Ureter (tissue), 1 donor: ENCODE results near the gene TLE1. TPM values are rescaled to one million over a fixed set of nuclear protein-coding genes. Genes with fewer than 3 reads are reported as not detected.
A peak's percentile ranks its signal among the peaks of the same experiment; 100 is the strongest.

Experiments
- DNase-seq: peaks from one replicate; pipeline ENCODE4 v3.0.0-alpha.2; 2020; ENCODE audit warnings: low spot score
- total RNA-seq: library from RNA; stranded (reverse); gene quantifications from one replicate; pipeline ENCODE4 v1.2.4, GENCODE V29; 2023
- donor health status: DM: yes; HTN: yes; CAD: no.

TLE1 gene
- total RNA-seq, 1 donor from 2014 or later: 74.0 TPM

DNA sequence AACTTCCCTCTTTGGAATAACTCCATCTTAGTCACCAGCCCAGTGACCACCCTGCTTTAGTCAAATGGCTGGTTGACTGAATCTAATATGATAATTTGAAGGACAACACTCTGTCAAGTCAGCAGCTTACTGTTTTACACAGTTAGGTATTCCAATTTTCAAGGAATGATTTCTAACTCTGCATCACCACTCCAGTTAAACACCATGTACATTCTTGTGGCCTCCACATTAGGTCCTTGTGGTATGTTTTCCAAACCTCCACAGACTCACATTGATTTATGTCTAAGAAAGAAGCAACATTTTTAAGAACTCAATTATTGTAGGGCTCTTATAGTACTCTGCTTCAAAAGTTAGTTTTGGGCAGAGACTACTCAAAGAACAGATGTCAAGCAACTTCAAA, 110.7 kb downstream of the TLE1 start:
- DNase-seq: no peak

DNA sequence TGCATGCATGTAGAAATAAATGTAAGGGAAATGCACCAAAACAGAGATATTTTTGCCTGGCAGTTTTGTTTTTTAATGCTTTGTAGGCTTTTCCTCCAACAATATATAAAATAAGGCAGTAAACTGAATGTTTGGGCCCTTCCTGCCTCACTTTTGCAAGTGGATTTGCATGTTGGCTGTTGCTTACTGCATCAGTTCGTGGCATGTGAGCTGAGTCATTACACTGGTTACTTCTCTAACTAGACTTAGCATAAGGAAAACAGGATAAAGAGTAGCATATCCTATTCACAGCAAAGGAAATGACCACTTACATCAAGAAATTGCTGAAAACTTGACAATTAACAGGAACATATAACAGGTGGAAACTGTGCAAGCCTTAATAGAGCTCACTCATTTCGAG, 113.4 kb downstream of the TLE1 start:
- no peak for DNase-seq

DNA sequence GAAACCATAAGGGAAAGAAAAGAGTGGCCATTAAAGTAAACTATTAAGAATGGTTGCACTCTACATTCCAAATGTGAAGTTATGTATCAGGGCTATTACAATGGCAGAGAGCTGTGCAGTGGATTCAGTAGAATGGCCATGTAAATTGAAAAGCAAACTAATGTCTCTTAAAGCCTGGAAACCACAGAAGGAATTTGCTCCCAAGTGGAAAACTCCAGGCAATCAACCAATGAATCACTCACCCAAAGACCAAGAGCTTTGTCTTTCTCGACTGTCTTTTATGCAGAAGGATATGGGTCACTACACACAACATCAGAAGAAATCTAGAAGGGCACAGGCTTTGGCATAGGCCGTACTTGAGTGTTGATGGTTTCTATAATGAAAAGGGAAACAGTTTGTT, 114.9 kb downstream of the TLE1 start:
- no peak for DNase-seq

DNA sequence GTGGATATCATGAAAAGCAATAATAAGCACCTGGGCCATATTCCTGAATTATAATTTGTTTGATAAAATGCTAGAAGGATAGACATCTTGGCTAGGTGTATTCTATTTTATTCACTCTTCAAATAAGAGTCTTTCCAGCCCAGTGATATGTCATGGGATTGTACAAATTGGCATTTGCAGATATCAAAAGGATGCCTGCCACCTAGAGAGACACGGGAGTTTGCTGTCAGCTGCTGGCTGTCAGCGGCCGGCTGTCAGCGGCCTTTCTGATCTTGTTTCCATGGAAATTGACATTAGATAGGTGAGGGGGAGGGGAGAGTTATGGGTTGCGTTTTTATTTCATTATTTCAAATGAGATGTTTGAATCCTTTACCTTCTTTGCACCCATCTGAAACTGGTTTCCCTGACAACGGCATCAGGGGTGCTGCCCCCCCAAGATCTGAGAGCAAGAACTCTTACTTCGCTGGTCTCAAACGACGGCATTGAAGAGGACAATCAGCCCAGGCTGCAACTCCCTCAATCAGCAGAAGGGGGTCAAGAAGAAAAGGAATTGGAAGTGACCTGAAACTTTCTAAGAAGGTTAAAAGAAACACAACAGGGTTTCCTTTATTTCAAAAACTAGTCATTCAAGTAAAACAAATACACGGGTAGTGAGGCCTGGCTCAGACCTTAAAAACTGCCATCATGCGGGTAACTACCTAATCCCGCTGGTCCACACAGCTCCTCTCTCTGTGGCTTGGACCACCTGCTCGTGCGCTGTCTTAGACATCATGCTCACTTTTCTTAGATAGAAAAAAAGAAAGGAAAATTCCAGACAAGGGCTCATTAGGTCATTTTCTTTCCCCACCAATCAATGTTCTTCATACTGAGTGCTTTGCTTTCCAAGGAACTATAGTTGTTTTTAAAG, 115.7 kb downstream of the TLE1 start:
- no peak for DNase-seq

DNA sequence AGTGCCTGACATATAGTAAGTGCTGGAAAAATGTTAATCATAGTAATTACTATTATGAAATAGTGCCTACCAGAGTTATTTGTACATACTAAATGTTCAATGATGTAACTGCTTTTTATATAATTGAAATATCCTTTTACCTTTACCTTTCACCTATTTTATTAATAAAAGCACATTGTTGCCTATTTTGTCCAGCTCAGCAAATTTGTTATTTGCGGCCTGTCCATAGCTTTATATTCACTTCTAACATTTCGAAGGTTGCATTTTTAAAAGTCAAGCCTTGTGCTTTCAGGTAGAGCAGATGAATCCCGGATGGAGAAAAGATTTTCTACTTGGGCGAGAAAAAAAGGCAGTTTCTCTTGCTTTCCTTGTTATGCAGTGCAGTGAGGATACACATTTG, 119.3 kb downstream of the TLE1 start:
- no peak for DNase-seq

DNA sequence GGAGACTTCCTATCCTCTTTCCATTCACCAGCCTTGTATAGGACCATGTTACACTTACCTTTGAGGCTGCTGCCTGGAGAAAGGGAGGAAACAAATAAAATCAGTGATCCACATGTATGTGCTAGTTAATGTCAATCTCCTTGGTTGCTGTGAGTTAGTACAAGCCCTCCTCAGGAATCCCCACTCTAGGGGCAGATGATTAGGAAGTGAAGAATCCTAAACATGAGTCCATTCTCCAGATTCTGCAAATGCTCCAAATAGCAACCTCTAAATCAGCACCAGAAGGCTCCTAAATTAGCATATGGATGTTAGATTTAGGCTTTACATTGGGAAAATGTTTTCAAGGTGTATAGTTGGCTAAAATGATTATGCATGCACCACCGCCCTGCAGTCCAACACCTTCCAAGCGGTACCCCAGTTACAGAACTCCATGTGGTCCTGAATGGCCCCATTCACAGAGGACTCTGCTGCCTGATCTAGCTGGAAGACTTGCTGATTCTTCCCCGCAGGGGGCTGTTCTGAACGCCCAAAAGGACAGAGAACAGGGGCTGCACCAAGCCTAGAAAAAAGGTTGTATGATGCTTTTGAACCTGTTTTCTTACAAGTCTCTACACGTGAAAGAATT, 123.2 kb downstream of the TLE1 start:
- no peak for DNase-seq

DNA sequence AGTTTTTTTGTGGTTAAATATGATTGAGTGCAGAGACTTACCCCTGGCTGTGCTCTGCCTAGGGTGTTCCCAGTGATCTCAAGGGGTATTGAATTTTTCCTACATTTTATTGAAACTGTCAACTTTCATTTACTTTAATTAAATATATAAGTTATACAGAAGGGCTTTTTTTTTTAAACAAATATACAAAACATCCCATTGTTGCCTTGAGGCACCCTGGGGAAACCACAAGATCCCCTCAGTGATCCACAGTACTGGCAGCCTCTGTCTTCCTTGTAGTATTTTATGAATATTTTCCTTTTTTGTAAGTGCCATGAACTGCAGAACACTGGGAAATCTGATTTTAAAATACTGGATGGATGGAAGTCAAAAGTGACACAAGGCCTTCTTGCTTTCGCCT, 123.7 kb downstream of the TLE1 start:
- DNase-seq: no peak

DNA sequence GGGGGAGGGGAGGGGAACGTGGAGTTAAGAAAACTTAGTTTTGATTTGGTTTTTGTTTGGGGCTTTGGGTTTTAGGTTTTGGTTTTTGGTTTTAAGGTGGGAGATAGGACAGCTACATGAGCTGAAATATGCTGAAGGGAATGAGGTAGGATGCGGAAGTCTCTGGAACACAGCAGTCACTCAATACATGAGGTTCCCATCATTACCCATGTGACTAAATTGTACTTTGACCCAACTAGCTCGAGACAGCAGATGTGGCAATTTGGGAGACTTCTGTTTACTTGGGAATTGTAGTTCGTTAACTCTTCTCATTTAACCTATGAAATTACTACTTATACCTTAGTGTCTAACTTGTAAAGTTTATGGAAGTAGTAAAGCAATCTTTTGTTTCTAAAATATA, 124.2 kb downstream of the TLE1 start:
- DNase-seq: no peak

DNA sequence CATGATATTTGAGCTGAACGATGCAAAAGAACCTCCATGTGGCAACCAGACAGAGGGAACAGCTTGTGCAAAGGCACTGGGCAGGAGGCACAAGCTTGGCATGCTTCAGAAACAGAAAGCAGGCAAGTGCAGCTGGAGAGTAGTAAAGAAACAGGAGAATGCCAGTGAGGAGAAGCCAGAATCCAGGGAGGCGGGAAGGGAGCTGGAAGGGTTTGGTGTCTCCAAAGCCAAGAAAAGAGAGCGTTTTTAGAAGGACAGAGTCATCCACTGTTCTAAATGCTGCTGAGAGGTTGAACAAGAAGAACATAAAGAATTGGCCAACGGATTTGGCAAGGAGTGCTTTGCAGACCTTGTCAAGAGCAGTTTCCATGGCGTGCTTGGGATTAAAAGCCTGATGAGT, 124.7 kb downstream of the TLE1 start:
- DNase-seq: no peak

DNA sequence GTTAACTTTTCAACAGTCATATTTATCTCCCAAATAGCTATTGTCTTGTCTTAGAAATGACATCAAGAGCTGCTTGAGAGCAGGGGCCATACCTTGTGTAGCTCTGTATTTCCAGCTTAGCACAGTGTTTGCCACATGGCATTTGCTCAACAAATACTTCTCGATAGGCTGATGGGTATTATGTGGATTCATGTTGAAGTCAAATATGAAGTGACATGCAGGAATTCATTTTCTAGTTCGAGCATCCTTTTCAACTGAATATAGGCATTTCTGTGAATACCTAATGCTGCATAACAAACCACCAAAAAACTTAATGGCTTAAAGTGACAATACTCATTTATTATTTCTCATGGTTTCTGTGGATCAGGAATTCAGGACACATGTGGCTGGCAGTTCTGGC, 125.6 kb downstream of the TLE1 start:
- no peak for DNase-seq

DNA sequence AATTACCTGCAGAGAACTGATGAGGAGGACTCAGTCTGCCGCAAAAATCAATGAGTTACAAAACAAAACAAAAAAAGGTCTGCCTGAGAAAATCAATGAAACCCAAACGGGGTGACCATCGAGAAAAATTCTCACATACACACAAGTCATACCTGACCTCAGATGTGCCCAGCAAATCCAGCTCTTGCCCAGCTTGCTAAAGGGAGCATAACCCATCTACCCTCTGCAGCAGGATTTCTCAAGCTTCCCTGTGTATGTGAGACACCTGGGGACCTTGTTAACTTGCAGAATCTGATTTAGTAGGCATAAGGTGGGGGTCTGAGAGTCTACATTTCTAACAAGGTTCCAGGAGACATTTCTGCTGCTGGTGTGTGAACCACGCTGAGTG, 126.3 kb downstream of the TLE1 start:
- DNase-seq: no peak

DNA sequence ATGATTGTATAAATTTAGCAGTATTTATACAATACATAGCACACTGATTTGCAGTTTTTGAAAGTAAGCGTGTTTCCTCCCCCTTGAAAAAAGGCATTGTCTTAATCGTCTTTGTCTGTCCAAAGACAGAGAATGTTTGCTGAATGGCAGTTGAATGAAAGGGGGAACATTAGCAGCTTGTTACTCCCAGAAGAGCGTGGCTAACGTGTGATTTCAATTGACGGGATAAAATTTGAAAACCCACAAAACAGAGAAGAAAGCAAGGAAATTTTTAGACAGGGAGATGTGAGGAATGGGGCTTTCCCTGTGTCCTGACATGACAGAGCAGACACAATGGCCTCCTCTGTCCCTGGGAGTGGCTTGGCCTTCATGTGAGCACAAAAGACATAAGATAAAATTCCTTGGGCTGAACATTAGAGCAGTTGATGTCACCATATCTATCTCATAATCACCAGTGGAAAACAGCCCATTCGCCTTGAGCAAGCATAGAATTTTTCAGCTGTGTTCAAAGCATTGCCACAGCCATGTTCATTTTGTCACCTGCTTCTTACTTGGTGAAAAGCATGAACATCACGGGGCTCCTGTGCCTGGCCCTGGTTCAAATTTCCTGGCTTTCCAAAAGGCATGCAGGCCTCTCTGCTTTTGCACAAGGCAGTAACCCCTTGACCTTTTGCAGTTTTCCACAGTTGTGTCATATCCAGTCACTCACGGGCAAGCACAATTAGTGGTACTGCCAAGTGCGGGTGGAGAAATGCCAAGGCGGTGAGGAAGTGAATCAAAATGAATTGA, 126.9 kb downstream of the TLE1 start:
- DNase-seq: peak; percentile 46

DNA sequence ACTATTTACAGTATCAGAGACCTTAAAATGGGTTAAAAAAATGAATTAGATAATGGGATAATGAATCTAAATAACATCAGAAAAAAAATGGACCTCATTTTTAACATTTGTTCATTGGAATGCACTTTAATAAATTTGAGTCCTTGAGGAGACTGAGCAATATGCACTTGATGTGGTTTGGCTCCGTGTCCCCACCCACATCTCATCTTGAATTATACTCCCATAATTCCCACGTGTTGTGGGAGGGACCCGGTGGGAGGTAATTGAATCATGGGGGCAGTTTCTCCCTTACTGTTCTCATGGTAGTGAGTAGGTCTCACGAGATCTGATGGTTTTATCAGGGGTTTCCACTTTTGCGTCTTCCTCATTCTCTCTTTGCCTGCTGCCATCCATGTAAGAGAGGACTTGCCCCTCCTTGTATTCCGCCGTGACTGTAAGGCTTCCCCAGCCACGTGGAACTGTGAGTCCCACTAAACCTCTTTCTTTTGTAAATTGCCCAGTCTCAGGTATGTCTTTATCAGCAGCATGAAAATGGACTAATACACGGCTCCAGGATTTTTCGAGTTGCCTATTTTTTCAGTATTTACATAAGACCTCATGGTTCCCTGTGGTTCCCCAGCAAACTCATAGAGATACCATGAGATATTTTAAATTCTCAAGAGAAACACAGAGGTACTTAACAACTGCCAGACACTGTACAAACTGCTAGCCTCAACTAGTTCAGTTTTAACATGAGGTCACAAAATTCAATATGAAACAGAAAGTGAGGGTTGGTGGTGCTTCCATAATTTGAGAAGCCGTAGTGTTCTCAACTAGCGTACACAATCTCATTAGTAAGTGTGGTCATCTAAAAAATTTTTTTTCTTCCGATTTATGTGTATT, 128.3 kb downstream of the TLE1 start:
- no peak for DNase-seq

DNA sequence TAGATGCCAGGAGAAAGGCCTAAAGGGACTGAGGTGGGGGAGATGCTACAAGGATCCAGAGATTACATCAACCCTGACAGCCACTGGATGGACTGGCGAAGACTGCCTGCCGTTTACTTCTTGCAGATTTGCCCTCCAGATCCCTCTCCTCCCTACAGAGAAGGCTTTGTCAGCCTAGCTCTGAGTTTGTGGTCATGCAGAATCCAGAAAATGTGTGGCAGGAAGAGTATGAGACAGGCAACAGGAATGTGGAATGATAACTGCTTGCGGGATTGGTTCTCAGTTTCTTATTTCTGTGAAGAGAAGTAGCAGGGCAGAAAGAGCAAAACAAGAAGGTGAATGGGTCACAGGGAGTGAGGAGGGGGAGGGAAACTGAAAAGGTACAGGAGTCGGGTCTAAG, 129.6 kb downstream of the TLE1 start:
- no peak for DNase-seq

DNA sequence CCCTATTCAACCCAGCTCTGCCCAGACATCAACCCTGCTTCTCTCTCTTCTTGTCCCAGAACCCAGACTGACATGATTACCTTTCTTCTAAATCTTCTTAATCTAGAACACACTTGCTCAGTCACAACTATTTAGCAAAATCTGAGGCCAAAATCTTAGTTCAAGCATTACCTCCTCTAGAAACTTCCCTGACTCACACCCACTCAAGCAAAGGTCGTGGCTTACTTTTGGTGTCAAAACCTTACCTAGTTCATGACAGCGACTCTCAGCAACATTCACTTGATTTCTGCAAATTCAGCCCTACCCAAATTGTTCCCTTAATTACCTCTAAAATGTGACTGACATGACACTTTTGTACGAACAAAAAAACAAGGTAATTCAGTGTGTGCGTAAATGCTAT, 130.2 kb downstream of the TLE1 start:
- no peak for DNase-seq

DNA sequence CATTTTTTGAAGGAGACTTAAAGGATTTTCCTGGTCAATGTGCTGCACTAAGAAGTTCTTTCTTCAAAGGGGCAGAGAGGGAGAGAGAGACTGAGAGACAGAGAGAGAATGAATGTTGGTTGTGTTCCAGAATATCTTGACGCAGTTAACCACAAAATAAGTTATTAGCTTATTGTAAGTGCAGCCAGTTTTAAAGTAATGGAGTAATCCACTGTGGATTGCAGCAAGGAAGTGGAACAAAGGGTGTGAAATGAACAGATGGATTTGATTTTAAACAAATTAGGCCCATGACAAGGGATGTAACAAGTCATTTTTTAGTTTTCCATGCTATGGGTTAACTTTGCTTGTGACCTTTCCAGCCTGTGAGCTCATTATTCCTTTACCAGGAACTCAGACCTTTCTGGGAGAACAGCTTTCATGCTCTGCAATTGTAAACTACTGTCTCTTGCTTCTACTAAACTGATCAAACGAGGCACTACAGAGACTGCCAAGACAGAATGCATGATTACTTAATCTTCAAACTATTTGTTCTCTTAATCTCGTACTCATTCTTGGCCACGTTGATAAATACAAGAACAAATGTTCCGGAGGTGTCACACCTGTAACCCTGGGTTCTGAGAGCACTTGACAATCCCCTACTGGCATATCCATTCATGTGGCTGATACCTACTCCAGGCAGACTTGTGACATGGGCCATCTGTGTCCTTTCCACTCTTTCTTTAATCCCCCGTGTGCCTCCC, 131.1 kb downstream of the TLE1 start:
- DNase-seq: no peak

DNA sequence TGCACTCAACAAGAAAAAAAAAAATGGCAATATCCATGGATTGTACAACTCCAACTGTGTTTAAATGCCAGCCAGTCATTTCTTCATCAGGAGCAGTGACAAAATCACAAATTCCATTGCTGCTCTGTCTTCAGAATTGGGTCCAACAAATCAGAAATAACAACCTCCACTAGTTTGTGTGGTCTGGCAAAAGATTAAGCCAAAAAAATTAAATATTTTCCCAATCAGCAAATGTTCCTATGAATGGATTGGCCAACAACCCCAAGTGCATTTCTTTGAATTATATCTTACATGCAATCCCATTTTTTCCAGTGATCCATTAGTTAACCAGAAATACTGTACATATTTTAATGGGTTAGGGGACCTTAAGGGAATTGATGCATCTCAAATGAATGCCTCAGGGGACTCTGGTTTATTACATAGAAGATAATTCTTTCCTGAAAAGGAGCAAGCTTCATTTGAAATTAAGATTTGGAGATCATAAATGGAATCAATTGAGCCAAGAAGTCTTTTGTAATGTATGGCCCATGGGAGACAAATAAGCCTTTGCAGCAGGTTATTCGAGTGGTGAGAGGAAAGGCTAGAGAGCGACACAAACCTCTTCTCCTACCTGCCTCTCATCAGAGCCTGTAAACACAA, 131.8 kb downstream of the TLE1 start:
- no peak for DNase-seq

DNA sequence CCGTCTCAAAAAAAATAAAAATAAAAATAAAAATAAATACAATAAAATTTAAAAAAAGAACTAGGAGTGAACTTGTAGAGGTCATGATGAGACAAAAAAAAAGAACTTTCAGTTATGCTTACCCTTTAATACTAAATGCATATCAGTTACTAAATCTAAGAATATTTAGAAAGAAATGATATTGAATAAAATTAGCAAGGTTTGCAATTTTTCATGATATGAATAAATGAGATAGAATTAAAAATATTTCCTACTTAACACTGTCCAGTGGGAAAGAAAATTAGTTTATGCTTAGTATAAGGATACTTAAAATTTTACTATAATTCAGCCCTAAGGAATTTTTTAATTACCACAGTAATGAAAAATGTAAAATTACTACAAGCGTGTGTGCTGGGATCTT, 132.4 kb downstream of the TLE1 start:
- DNase-seq: no peak

DNA sequence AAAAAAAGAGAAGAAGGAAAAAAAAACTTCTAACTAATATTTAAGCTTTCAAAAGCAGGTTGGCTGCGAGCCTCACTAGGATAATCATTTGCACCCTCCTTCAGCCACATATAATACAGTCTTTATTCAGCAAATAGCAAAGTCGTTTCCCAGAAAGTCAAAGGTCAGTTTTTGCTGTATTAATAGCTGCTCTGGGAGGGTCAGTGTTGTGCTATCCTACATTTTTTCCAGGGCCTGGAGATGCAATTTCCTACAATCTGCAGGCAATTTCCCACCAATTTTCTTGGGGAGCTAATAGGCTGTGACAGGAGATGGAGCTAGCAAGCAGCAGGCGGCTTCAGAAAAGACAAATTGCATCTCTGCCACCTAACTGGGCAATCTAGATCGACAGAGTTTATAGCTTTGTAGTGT, 136.8 kb downstream of the TLE1 start:
- no peak for DNase-seq

DNA sequence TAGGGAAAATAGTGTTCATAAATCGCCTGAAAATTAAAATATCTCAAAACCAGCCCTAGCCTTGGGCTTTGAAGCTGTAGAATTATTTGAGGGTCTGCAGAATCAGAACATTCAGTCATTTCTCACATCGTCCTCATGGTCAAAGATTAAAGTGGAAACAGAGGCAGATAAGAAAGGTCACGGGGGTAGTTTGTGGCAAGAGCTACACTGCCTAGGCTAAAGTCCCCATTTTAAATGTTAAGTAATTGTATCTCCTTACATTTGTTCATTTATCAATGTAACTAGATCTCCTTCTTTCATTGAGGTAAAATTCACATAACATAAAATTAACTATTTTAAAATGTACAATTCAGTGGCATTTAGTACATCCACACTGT, 139.2 kb downstream of the TLE1 start:
- DNase-seq: no peak
